Activated CD8-positive, alpha-beta T cell treated with anti-CD3 and anti-CD28 coated beads for 36 hours (primary cell): ENCODE data around the gene HS6ST2. TPM values are rescaled to one million over a fixed set of nuclear protein-coding genes. Genes with fewer than 3 reads are reported as not detected.

Experiments
- ATAC-seq: fragments of 200-7000 bp; cut with Tn5 transposase; one replicate; pipeline ENCODE4 v1.10.0; 2021; ENCODE audit warnings: mild to moderate bottlenecking, moderate library complexity
- CTCF ChIA-PET: fragments of 350-600 bp; sonication (Branson Sonifier 250); formaldehyde crosslinking; loops from one replicate; lab custom pipeline; 2021; ENCODE audit warnings: antibody characterized with exemption; lab: Charles Lee
- POLR2A ChIA-PET: fragments of 350-600 bp; sonication (Branson Sonifier 250); formaldehyde crosslinking; loops from one replicate; lab custom pipeline; 2021; ENCODE audit warnings: antibody characterized with exemption; lab: Charles Lee
- DNase-seq: peaks from one replicate; pipeline ENCODE4 v3.0.0-alpha.2; 2020
- H3K27ac Mint-ChIP-seq: one replicate; pipeline ENCODE4 v1.8.0; 2021; ENCODE audit warnings: mild to moderate bottlenecking, mixed read lengths
- H3K27me3 Mint-ChIP-seq: one replicate; pipeline ENCODE4 v1.8.0; 2021; ENCODE audit warnings: mixed read lengths
- H3K36me3 Mint-ChIP-seq: one replicate; pipeline ENCODE4 v1.8.0; 2021; ENCODE audit warnings: low read depth, mixed read lengths
- H3K4me1 Mint-ChIP-seq: one replicate; pipeline ENCODE4 v1.8.0; 2021; ENCODE audit warnings: low read depth, mixed read lengths
- H3K4me3 Mint-ChIP-seq: one replicate; pipeline ENCODE4 v1.8.0; 2021; ENCODE audit warnings: mild to moderate bottlenecking, moderate library complexity, mixed read lengths
- H3K9me3 Mint-ChIP-seq: one replicate; pipeline ENCODE4 v1.8.0; 2021; ENCODE audit warnings: mixed read lengths
- CTCF ChIP-seq: fragments of 200-600 bp; IDR thresholded peaks from one replicate; pipeline ENCODE4 v1.8.0; 2022; ENCODE audit warnings: antibody characterized with exemption, mild to moderate bottlenecking
- intact Hi-C: fragments of 100-400 bp; cut with micrococcal nuclease; formaldehyde crosslinking; loops from one replicate; pipeline ENCODE4 v1.10.0; 2022
- total RNA-seq, 2 experiments: library from RNA; stranded (reverse); gene quantifications; one replicate each; pipeline ENCODE4 v1.2.3, GENCODE V29; 2021

The HS6ST2 gene
- total RNA-seq, 2 experiments from 2014 or later, result 0.14 to 0.47 TPM

GRCh38 chrX:132778917-132779316 is 179.5 kb downstream of the HS6ST2 start:
- intact Hi-C loops, result no loop called here
- Mint-ChIP-seq H3K4me1 (peaks cover 15% of the 10 kb centered on the region), H3K36me3 (no peaks in the 10 kb centered on the region), H3K27me3 (no peaks in the 10 kb centered on the region), H3K9me3 (no peaks in the 10 kb centered on the region), H3K4me3 (no peak overlapping the region), H3K27ac (no peak overlapping the region)
- ATAC-seq (no peak), DNase-seq (no peak)
- ChIA-PET CTCF (no interaction called here), POLR2A (no interaction called here)
- no peak for TF ChIP-seq CTCF

- TF ChIP-seq CTCF, result no peak
- POLR2A ChIA-PET, result no interaction called here
- Mint-ChIP-seq H3K4me1 (peaks cover 15% of the 10 kb centered on the region), H3K9me3 (no peaks in the 10 kb centered on the region), H3K4me3 (no peak overlapping the region), H3K27me3 (no peaks in the 10 kb centered on the region), H3K36me3 (no peaks in the 10 kb centered on the region), H3K27ac (no peak overlapping the region)
- intact Hi-C loops, result no loop called here
- DNase-seq, result no peak
- ATAC-seq, result no peak
- CTCF ChIA-PET, result no interaction called here
Observed at GRCh38 chrX:132776486-132777210, 181.8 kb downstream of the HS6ST2 start.

GRCh38 chrX:132775263-132775823 is 183.1 kb downstream of the HS6ST2 start:
- ATAC-seq (peak; percentile 77), DNase-seq (peak; percentile 8)
- ChIA-PET POLR2A (no interaction called here), CTCF (no interaction called here)
- no peak for TF ChIP-seq CTCF
- no peaks in the 10 kb centered on the region for H3K36me3 Mint-ChIP-seq
- intact Hi-C loops, result no loop called here
- no peaks in the 10 kb centered on the region for H3K9me3 Mint-ChIP-seq
- no peak overlapping the region for H3K4me3 Mint-ChIP-seq
- H3K4me1 Mint-ChIP-seq, result peaks cover 15% of the 10 kb centered on the region
- peak overlapping the region; percentile 1 for H3K27ac Mint-ChIP-seq
- H3K27me3 Mint-ChIP-seq, result no peaks in the 10 kb centered on the region

GRCh38 chrX:132774010-132774714 is 184.3 kb downstream of the HS6ST2 start:
- Mint-ChIP-seq H3K9me3 (no peaks in the 10 kb centered on the region), H3K27ac (no peak overlapping the region), H3K4me3 (no peak overlapping the region), H3K4me1 (peaks cover 15% of the 10 kb centered on the region), H3K27me3 (no peaks in the 10 kb centered on the region), H3K36me3 (no peaks in the 10 kb centered on the region)
- DNase-seq (no peak), ATAC-seq (no peak)
- intact Hi-C loops, result no loop called here
- CTCF ChIA-PET, result no interaction called here
- POLR2A ChIA-PET, result no interaction called here
- TF ChIP-seq CTCF, result no peak

GRCh38 chrX:132769609-132770008 is 188.8 kb downstream of the HS6ST2 start:
- ChIA-PET CTCF (no interaction called here), POLR2A (no interaction called here)
- Mint-ChIP-seq H3K4me3 (no peak overlapping the region), H3K4me1 (no peaks in the 10 kb centered on the region), H3K9me3 (no peaks in the 10 kb centered on the region), H3K27ac (no peak overlapping the region), H3K36me3 (no peaks in the 10 kb centered on the region), H3K27me3 (no peaks in the 10 kb centered on the region)
- ATAC-seq, result no peak
- DNase-seq, result no peak
- TF ChIP-seq CTCF, result no peak
- intact Hi-C loops, result no loop called here
